NB4 (cell line): ENCODE measurements around the gene MTA2.

Experiments used
- POLR2A ChIP-seq: IDR thresholded peaks from 2 replicates; pipeline ENCODE4 v1.6.1; 2011; ENCODE audit warnings: mild to moderate bottlenecking; ENCODE audit not compliant: insufficient read length; ENCODE audit errors: extremely low read depth
- TF ChIP-seq, protein P1 (sequence below): IDR thresholded peaks from one replicate; pipeline ENCODE4 v1.5.1; 2012; ENCODE audit warnings: low read depth, low read length
- TF ChIP-seq, protein P2 (sequence below): IDR thresholded peaks from 2 replicates; pipeline ENCODE4 v1.6.1; 2011; ENCODE audit warnings: low read depth, low read length

DNA sequence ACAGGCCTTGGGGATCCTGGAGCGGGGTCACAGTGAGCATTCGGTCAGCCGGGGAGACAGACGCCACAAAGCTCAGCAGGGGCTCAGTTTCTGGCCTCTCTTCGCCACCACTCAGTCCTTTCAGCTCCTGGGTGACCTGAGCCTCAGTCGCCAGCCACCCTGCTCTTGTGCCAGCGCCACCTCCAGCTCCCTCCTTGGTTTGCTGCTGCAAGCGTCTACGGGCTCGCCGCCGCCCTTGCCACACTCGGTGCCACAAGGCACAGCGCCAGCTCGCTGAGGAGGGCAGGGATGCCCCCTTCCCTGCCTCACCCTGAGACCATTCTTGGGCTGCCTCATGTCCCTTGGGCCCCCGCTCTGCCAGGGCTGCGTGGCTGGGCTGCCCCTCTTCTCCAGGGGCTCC, 26.5 kb downstream of the MTA2 start:
- TF ChIP-seq, protein P1, sequence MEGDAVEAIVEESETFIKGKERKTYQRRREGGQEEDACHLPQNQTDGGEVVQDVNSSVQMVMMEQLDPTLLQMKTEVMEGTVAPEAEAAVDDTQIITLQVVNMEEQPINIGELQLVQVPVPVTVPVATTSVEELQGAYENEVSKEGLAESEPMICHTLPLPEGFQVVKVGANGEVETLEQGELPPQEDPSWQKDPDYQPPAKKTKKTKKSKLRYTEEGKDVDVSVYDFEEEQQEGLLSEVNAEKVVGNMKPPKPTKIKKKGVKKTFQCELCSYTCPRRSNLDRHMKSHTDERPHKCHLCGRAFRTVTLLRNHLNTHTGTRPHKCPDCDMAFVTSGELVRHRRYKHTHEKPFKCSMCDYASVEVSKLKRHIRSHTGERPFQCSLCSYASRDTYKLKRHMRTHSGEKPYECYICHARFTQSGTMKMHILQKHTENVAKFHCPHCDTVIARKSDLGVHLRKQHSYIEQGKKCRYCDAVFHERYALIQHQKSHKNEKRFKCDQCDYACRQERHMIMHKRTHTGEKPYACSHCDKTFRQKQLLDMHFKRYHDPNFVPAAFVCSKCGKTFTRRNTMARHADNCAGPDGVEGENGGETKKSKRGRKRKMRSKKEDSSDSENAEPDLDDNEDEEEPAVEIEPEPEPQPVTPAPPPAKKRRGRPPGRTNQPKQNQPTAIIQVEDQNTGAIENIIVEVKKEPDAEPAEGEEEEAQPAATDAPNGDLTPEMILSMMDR, result no peak
- TF ChIP-seq POLR2A, result no peak
- TF ChIP-seq, protein P2, sequence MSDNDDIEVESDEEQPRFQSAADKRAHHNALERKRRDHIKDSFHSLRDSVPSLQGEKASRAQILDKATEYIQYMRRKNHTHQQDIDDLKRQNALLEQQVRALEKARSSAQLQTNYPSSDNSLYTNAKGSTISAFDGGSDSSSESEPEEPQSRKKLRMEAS, result no peak
